SK-N-MC (cell line): ENCODE measurements around the gene USP33.

ENCODE experiments used
- EZH2 ChIP-seq: fragments of 200-600 bp; sonication (generic); IDR thresholded peaks from one replicate; pipeline ENCODE4 v1.6.1; 2017; ENCODE audit warnings: antibody characterized with exemption
- POLR2AphosphoS5 ChIP-seq: IDR thresholded peaks from 2 replicates; pipeline ENCODE4 v1.6.1; 2012; ENCODE audit warnings: mild to moderate bottlenecking, low read depth, low read length, borderline replicate concordance

- peak; percentile 56; the same call in 1 of the 2 replicates for TF ChIP-seq POLR2AphosphoS5
- no peak for TF ChIP-seq EZH2
These were observed 76.2 kb downstream of the USP33 start for GRCh38 chr1:77683160-77684148.
